Skeletal muscle tissue (tissue), 4 donors: ENCODE data around the gene ATP6V1G3. TPM values are rescaled to one million over a fixed set of nuclear protein-coding genes. Genes with fewer than 3 reads are reported as not detected.

Source experiments
- H3K27ac ChIP-seq: one replicate; pipeline ENCODE4 v1.7.0; 2013; ENCODE audit warnings: mild to moderate bottlenecking, low read depth, low read length, inconsistent platforms
- H3K27me3 ChIP-seq, 3 donors: one replicate each; pipeline ENCODE4 v1.7.0; 2013; ENCODE audit warnings: low read length in 3 of 3; ENCODE audit not compliant: control insufficient read depth in 3 of 3, insufficient read depth in 3 of 3
- H3K36me3 ChIP-seq, 3 donors: one replicate each; pipeline ENCODE4 v1.7.0; 2013; ENCODE audit warnings: low read length in 3 of 3; ENCODE audit not compliant: control insufficient read depth in 3 of 3, insufficient read depth in 3 of 3
- H3K4me1 ChIP-seq, 3 donors: one replicate each; pipeline ENCODE4 v1.7.0; 2013; ENCODE audit warnings: low read length in 3 of 3, mild to moderate bottlenecking in 3 of 3; ENCODE audit not compliant: control insufficient read depth in 3 of 3, insufficient read depth in 3 of 3
- H3K4me3 ChIP-seq, 3 donors: one replicate each; pipeline ENCODE4 v1.7.0; 2013; ENCODE audit warnings: low read length in 3 of 3
- H3K9ac ChIP-seq, 3 donors: one replicate each; pipeline ENCODE4 v1.7.0; 2013; ENCODE audit warnings: low read length in 3 of 3, mild to moderate bottlenecking in 3 of 3, moderate library complexity in 2 of 3, low read depth in 1 of 3
- H3K9me3 ChIP-seq, 3 donors: one replicate each; pipeline ENCODE4 v1.7.0; 2013; ENCODE audit warnings: low read length in 3 of 3; ENCODE audit not compliant: control insufficient read depth in 3 of 3
- total RNA-seq: library from RNA; depleted of rRNA; stranded (reverse); fragments of >200 nt; gene quantifications from one replicate; pipeline ENCODE4 v1.2.3, GENCODE V29; 2014
- donor health status: Osteomylitis.

Gene ATP6V1G3
- total RNA-seq, 1 donor from 2014 or later, result not detected

DNA sequence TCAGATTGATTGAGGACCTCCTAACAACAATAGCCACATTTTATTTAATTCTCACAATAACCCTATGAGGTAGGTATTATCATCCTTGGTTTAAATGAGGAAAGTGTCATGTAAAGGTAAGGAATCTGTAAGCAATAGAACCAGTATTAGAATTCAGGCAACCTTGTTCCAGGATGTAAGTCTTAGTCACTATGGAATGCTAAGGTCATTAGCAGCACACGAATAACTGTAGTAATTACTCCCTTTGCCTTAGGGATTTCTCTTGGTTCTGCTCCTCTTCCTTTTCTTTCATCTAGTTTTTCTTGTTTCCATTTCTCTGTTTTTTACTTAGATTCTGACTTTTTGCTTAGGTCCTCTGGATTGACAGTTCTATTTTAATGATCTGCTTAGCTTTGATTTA is 23.1 kb upstream of the ATP6V1G3 start:
- H3K4me1 ChIP-seq, result no peaks in the 10 kb centered on the region
- no peak overlapping the region for H3K27ac ChIP-seq
- H3K4me3 ChIP-seq, result no peak overlapping the region
- no peaks in the 10 kb centered on the region for H3K36me3 ChIP-seq
- no peaks in the 10 kb centered on the region for H3K9me3 ChIP-seq
- no peaks in the 10 kb centered on the region for H3K27me3 ChIP-seq
- H3K9ac ChIP-seq, result no peak overlapping the region

DNA sequence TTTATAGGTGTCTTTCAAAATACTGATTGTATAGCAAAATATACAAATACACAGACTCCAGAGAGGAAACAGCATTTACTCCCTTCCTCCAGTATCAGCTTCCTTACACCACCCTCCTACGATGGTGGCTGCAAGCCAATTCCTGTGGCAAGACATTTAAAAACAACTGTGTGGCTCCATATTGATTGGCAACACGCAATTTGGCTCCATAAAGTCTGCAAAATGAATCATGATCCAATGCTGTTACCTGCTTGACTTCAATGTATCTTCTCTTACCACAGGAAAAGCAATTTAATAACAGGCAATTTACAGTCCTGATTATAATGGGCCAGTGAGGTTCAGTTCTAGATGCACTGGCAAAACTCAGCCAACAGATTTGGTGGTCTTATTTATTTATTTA is 19.7 kb upstream of the ATP6V1G3 start:
- H3K9ac ChIP-seq, result no peak overlapping the region
- H3K4me3 ChIP-seq, result no peak overlapping the region
- no peaks in the 10 kb centered on the region for H3K36me3 ChIP-seq
- no peak overlapping the region for H3K27ac ChIP-seq
- H3K27me3 ChIP-seq, result no peaks in the 10 kb centered on the region
- no peaks in the 10 kb centered on the region for H3K9me3 ChIP-seq
- no peaks in the 10 kb centered on the region for H3K4me1 ChIP-seq

DNA sequence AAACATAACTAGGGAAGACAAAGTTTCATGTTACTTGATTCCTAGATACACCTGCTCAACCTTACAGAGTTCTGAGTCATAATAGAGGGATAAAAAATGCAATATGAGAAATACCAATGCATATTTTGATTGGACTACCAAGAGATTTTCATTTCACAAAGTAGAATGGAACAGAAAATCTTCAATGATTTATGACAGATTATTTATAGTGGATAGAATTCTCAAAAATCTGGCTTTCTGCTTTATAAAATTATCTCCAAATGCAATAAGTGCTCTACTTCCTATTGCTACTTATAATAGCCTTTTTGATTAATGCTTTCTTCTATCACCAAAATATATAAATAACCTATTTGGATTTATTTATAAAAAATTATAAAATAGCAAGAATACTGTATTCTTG is 18.9 kb upstream of the ATP6V1G3 start:
- Histone ChIP-seq H3K27ac (no peak overlapping the region), H3K27me3 (no peaks in the 10 kb centered on the region), H3K36me3 (no peaks in the 10 kb centered on the region), H3K4me3 (no peak overlapping the region), H3K4me1 (no peaks in the 10 kb centered on the region), H3K9me3 (no peaks in the 10 kb centered on the region), H3K9ac (no peak overlapping the region)

DNA sequence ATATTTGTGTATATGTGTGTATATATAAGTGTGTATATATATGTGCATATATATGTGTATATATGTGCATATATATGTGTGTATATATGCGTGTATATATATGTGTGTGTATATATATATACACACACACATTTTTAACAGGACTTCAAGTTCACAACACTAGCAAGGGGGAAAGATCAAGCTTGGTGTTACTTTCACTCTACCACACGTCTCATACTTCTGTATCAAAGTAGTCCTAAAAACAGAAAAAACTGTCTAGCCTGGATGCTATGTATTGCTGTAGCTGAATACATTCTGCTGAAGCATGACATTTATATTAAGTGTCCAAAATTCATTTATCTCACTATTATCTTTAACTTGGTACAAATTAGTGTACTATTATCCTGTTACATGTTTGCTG is 17.9 kb upstream of the ATP6V1G3 start:
- H3K27me3 ChIP-seq, result no peaks in the 10 kb centered on the region
- no peaks in the 10 kb centered on the region for H3K9me3 ChIP-seq
- H3K27ac ChIP-seq, result no peak overlapping the region
- no peaks in the 10 kb centered on the region for H3K4me1 ChIP-seq
- no peaks in the 10 kb centered on the region for H3K36me3 ChIP-seq
- no peak overlapping the region for H3K9ac ChIP-seq
- no peak overlapping the region for H3K4me3 ChIP-seq

DNA sequence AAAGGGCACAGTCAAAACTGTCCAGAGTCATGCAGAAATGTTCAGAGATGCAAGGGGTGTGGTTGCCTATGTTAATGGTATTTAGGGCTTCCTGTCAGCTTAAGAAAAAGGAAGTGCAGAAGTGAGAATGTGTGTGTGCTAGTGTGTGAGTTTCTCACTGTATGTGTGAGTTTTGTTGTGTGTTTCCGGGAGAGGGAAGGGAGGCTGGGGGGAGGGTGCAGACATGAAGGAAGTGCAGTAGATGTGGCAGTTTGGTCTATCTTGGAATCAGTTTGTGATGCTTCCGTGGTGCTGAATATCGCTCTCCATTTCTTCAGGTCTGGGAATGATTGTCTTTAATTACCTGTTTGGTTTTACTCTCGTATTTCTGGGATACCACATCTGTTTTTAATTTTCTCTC is 16.5 kb upstream of the ATP6V1G3 start:
- Histone ChIP-seq H3K4me3 (peak overlapping the region in 1 of 3 donors; percentile 31), H3K27me3 (no peaks in the 10 kb centered on the region), H3K36me3 (no peaks in the 10 kb centered on the region), H3K27ac (no peak overlapping the region), H3K9me3 (no peaks in the 10 kb centered on the region), H3K4me1 (no peaks in the 10 kb centered on the region), H3K9ac (no peak overlapping the region)

DNA sequence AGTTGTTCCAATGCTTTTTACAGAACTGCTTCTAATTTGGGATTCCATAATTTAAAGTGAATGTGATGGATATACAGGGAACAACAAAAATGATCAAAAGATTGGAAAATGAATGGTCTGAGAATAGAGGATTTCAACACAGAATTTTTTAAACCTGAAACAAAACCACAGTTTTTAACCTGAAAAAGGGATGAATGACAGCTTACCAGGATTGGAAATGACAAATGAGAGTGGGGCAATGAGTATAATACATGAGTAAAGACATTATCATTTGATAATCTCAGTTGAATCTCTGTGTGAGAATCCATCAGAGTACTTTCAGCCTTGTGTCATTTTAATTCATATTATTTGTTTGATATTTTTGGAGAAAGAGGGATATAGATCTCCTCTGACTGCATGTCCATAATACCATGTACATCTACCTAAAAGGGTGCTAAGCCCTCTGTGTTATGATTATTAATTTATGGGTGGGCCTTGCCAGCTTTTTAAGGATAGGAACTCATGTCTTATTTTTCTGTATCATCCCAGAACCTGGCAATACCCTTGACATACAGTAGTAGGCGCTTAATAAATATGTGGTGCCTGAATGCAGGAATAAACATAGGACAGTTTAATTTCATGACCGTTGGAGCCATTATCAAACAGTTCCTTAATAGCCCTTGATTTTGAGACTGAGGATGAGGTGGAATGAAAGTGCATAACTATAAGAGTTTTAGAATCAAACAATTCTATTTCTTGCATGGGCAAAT is 12.4 kb upstream of the ATP6V1G3 start:
- no peak overlapping the region for H3K27ac ChIP-seq

DNA sequence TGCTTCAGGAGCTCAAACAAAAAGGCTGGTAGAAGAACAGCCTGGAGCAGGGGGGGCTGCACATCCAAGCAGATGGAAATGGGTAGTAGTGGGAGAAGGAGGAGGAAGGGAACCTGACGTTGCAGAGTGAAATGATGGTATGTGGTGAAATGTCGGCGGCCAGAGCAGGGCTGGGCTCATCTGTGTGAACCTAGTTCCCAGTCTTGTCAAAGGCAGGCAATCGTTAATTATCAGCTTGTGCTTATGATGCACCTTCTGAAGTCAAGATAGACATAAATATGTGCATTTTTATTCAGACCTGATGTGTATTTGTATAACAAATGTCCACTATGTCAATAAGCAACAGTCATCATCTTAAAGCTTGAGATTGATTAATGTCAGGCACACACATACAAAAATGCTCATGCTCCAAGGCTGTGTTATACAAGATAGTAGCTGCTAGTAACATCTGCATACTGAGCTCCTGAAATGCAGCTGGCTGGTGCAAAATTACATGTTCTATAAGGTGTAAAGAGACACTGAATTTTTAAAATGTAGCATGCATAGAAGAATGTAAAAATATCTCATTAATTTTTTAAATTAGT is 10.6 kb upstream of the ATP6V1G3 start:
- Histone ChIP-seq H3K9ac (no peak overlapping the region), H3K27me3 (no peaks in the 10 kb centered on the region), H3K4me1 (no peaks in the 10 kb centered on the region), H3K27ac (no peak overlapping the region), H3K36me3 (no peaks in the 10 kb centered on the region), H3K4me3 (no peak overlapping the region), H3K9me3 (no peaks in the 10 kb centered on the region)

More for the DNA sequence above, 12.4 kb upstream of the ATP6V1G3 start:
- Histone ChIP-seq H3K9ac (no peak overlapping the region), H3K27me3 (no peaks in the 10 kb centered on the region), H3K9me3 (no peaks in the 10 kb centered on the region), H3K4me1 (no peaks in the 10 kb centered on the region), H3K36me3 (no peaks in the 10 kb centered on the region), H3K4me3 (no peak overlapping the region)

DNA sequence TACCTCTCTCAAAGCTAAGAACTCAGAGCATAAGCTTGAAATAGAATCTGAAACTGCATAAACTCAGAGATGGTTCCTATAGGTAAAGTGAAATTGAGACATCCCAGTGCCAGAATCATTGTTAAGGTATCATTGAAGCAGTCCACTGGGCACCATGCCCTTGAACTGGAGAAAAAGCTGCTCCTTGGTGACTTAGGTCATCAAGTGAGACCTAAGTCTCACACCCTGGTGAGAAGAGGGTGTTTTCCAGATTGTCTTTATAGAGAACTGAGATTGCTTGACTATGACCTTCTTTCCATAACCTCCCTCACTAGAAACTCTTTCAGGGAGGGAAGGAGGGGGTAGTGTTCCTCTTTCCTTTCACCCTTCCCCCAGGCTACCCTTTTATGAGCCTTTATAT is 9.4 kb upstream of the ATP6V1G3 start:
- Histone ChIP-seq H3K27me3 (no peaks in the 10 kb centered on the region), H3K27ac (no peak overlapping the region), H3K36me3 (no peaks in the 10 kb centered on the region), H3K9me3 (no peaks in the 10 kb centered on the region), H3K4me1 (no peaks in the 10 kb centered on the region), H3K9ac (no peak overlapping the region), H3K4me3 (no peak overlapping the region)

DNA sequence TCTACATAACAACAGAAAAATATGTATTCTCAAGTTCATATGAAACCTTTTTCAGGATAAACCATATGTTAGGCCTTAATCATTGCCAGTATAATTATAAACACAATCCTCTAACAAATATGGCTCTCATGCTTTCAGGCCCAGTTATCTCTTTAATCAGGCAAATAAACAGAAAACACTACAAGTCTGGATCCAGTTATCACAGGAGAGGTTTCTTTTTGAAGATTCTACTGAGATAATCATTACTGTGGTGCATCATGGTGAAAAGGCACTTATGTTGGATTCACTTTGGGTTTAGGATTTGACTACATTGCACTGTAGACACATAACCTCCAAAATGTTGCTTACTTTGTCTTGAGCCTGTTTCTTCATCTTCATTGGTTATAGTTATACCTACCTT is 8.4 kb upstream of the ATP6V1G3 start:
- Histone ChIP-seq H3K4me1 (no peaks in the 10 kb centered on the region), H3K9ac (no peak overlapping the region), H3K9me3 (no peaks in the 10 kb centered on the region), H3K4me3 (no peak overlapping the region), H3K27me3 (no peaks in the 10 kb centered on the region), H3K36me3 (no peaks in the 10 kb centered on the region), H3K27ac (no peak overlapping the region)

DNA sequence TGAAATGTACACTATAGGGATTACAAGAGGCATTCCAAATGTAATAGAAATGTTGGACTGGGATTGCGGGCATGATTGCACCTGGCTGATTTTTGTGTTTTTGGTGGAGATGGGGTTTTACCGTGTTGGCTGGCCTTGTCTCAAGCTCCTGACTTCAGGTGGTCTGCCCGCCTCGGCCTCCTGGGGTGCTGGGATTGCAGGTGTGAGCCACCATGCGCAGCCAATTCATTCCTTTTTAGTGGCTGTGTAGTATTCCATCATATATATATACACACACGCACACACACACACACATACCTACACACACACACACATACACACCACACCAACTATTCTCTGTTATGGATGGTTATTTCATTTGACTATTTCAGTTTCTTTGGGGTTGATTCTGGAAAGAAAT is 4.7 kb upstream of the ATP6V1G3 start:
- Histone ChIP-seq H3K27me3 (no peaks in the 10 kb centered on the region), H3K4me1 (no peaks in the 10 kb centered on the region), H3K9me3 (no peaks in the 10 kb centered on the region), H3K4me3 (no peak overlapping the region), H3K36me3 (no peaks in the 10 kb centered on the region), H3K9ac (no peak overlapping the region), H3K27ac (no peak overlapping the region)
